Rectal smooth muscle tissue (tissue), 1 donor: ENCODE data around the gene RUSC1.
"Not testable (repeated sequence)": the region's sequence is repeated elsewhere in the genome, so short reads cannot be mapped to it uniquely, and the experiment has no call there.

Experiments used
- H3K27ac ChIP-seq: one replicate; pipeline ENCODE4 v1.7.0; 2013; ENCODE audit warnings: low read depth, low read length, inconsistent platforms
- H3K27me3 ChIP-seq: one replicate; pipeline ENCODE4 v1.7.0; 2013; ENCODE audit warnings: low read length; ENCODE audit not compliant: control insufficient read depth, insufficient read depth
- H3K36me3 ChIP-seq: one replicate; pipeline ENCODE4 v1.7.0; 2013; ENCODE audit warnings: low read length; ENCODE audit not compliant: control insufficient read depth, insufficient read depth
- H3K4me1 ChIP-seq: one replicate; pipeline ENCODE4 v1.7.0; 2013; ENCODE audit warnings: low read length; ENCODE audit not compliant: control insufficient read depth, insufficient read depth
- H3K4me3 ChIP-seq: one replicate; pipeline ENCODE4 v1.7.0; 2013; ENCODE audit warnings: low read length
- H3K9ac ChIP-seq: one replicate; pipeline ENCODE4 v1.7.0; 2013; ENCODE audit warnings: low read length

The RUSC1 gene

DNA sequence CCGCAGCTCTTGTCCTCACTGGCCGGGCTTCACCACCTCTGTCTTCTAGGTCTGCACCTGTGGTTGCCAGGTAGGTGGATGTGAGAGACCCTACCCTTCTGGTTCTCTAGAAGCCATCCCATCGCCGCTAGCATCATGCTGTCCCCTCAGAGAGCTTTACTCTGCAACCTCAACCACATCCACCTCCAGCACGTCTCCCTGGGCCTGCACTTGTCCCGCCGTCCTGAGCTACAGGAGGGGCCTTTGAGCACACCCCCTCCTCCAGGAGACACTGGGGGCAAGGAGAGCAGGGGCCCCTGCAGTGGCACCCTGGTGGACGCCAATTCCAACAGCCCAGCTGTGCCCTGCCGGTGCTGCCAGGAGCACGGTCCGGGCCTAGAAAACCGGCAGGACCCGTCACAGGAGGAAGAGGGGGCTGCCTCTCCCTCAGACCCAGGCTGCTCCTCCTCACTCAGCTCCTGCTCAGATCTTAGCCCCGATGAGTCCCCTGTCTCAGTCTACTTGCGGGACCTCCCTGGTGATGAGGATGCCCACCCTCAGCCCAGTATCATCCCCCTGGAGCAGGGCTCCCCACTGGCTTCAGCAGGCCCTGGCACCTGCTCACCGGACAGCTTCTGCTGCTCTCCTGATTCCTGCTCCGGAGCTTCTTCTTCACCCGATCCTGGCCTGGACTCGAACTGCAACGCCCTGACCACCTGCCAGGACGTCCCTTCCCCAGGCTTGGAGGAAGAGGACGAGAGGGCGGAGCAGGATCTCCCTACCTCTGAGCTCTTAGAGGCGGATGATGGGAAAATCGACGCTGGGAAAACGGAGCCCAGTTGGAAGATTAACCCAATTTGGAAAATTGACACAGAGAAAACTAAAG, 1.2 kb downstream of the RUSC1 start:
- Histone ChIP-seq H3K36me3 (no peaks in the 10 kb centered on the region), H3K9ac (no peak overlapping the region), H3K4me3 (peak overlapping the region; percentile 94), H3K27ac (peak overlapping the region; percentile 93), H3K4me1 (peaks cover 20% of the 10 kb centered on the region), H3K27me3 (no peaks in the 10 kb centered on the region)

DNA sequence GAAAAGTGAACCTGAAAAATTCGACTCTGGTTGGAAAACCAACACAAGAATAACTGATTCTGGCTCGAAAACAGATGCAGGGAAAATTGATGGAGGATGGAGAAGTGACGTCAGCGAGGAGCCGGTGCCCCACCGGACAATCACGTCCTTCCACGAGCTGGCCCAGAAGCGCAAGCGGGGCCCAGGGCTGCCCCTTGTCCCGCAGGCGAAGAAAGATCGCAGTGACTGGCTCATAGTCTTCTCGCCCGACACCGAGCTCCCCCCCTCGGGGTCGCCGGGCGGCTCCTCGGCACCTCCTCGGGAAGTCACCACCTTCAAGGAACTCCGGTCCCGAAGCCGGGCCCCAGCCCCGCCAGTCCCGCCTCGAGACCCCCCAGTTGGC, 1.9 kb downstream of the RUSC1 start:
- H3K27me3 ChIP-seq = no peaks in the 10 kb centered on the region
- H3K9ac ChIP-seq = no peak overlapping the region
- peaks cover 20% of the 10 kb centered on the region for H3K4me1 ChIP-seq
- H3K36me3 ChIP-seq = no peaks in the 10 kb centered on the region
- H3K27ac ChIP-seq = peak overlapping the region; percentile 93
- peak overlapping the region; percentile 94 for H3K4me3 ChIP-seq

DNA sequence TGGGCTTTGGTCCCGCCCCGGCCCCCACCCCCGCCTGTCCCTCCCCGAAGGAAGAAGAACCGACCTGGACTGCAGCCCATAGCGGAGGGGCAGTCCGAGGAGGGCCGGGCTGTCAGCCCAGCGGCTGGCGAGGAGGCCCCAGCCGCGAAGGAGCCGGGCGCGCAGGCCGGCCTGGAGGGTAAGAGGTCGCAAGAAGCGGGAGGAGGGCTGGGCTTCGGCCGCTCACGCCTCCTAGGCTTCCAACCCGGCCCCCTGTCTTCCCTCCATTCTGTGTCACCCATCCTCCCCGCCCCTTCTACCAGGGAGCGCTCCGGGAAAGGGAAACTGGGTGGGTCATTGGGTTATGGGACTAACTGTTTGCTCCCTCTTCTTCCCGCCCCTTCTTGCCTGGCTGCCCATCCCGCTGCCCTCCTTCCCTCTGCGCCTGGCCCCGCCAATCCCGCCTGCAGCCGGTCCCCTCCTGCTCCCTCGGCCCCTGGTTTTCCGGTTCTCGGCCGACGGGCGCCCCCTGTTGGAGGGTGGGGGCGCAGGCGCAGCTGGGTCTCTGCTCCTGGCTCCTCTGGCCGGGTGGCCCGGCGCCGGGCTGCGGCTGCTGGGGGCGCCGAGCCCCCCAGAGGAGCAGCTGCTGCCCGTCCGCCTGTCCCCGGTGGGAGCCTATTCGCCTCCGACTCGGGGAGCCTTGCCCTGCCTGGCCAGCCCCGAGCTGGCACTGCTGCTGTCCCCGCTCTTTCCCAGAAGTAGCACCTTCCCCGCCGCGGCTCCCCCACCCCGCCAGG, 2.4 kb downstream of the RUSC1 start:
- Histone ChIP-seq H3K36me3 (peaks cover under 1% of the 10 kb centered on the region), H3K27ac (peak overlapping the region; percentile 93), H3K4me1 (peaks cover 20% of the 10 kb centered on the region), H3K4me3 (peak overlapping the region; percentile 94), H3K9ac (peak overlapping the region; percentile 14), H3K27me3 (no peaks in the 10 kb centered on the region)

DNA sequence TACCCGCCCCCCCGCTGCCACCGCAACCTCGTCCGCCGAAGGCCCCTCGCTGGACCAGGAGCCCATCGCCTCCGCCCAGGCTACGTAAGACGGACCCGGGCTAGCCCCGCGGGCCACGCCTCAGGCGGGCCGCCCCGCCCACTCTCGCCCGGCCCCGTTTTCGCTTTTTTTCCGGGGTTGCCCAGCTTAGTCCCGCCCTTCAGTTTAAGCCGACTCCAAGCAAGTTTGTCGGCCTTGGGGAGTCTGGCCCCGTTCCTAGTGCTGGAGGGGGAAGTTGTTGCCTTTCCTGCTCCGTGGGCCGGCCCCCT, 3.0 kb downstream of the RUSC1 start:
- H3K9ac ChIP-seq = peak overlapping the region; percentile 13
- no peaks in the 10 kb centered on the region for H3K27me3 ChIP-seq
- peak overlapping the region; percentile 93 for H3K27ac ChIP-seq
- H3K4me3 ChIP-seq = peak overlapping the region; percentile 94
- peaks cover 2% of the 10 kb centered on the region for H3K36me3 ChIP-seq
- H3K4me1 ChIP-seq = peaks cover 20% of the 10 kb centered on the region

DNA sequence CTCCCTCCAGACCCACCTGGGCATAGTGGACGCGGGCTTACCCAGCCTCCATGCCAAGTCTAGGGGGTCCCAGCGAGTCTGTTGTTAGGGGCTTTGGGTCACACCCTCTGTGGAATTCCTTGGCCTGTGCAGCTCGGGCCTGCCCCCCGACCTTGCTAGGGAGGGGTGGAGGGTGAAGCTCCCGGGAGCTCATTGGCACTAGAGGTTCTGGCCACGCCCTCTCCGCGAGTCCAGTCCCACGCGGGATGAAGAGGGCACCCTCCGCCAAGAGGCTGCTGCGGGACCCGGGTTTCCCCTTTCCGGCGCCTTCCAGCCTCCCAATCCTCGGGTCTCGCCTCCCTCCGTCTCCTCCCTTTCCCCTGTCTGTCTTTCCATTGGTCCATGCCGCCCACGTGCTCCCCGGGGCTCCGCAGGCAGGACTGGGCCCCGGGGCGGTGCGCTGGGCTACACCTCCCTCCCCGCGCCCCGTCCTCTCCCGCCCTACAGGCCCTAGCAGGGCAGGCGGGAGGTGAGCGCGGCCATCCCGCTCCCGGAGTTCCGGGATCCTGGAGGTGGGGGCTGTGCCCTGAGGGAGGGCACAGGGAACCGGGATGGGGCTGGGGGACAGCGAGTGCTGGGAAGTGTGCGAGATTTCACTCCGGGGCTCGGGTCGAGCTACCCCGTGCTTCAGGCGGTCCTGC, 3.5 kb downstream of the RUSC1 start:
- Histone ChIP-seq H3K4me1 (peaks cover 20% of the 10 kb centered on the region), H3K36me3 (peaks cover 2% of the 10 kb centered on the region), H3K4me3 (peak overlapping the region; percentile 94), H3K9ac (peak overlapping the region; percentile 75), H3K27ac (peak overlapping the region; percentile 93), H3K27me3 (no peaks in the 10 kb centered on the region)

DNA sequence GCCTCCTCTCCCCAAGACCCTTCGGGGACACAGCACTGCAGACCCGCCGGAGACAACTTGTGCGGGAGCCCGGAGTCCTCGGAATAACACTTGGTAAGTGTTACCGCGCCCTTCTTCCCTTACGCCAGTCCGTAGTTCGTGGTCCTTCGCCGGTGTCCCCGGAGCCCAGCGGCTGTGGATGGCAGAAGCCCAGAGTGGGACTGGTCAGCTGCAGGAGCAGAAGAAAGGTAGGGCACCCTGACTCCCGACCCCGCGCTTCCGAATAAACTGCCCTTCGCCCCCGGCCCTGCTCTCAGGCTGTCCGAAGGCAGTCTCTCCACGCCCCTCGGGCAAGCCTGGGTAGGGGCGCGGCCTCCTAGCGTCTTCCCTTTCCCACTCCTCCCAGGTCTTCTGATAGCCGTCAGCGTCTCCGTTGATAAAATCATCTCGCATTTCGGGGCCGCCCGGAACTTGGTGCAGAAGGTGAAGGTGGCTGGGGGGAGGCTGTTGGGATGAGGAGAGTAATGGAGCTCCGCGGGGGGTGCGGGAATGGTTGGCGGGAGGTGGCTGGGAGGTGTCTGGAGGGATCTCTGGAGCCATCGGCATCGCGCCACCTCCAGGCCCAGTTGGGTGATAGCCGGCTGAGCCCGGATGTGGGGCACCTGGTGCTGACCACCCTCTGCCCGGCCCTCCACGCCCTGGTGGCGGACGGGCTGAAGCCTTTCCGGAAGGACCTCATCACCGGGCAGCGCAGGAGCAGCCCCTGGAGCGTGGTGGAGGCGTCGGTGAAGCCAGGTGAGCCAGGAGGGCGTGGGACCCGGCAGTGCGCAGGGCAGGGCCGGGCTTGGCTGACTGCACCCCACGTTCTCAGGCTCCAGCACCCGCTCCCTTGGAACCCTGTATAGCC, 4.3 kb downstream of the RUSC1 start:
- H3K27ac ChIP-seq = peak overlapping the region; percentile 73
- H3K36me3 ChIP-seq = peaks cover 3% of the 10 kb centered on the region
- H3K27me3 ChIP-seq = no peaks in the 10 kb centered on the region
- H3K4me1 ChIP-seq = peaks cover 20% of the 10 kb centered on the region
- H3K9ac ChIP-seq = peak overlapping the region; percentile 75
- peak overlapping the region; percentile 94 for H3K4me3 ChIP-seq

DNA sequence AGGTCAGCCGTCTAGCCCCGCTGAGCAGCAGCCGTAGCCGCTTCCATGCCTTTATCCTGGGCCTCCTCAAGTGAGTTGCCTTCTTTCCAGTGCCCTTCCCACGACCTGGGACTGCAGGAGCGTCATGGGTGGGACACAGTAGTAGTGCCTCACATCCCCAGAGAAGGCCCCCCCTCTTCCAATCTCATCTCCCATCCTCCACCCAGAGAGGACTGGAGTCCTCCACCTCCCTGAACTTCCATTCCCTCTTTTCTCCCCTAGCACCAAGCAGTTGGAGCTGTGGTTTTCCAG, 4.9 kb downstream of the RUSC1 start:
- Histone ChIP-seq H3K36me3 (peaks cover 9% of the 10 kb centered on the region), H3K27ac (no peak overlapping the region), H3K9ac (no peak overlapping the region), H3K4me3 (peak overlapping the region; percentile 94), H3K4me1 (peaks cover 17% of the 10 kb centered on the region), H3K27me3 (no peaks in the 10 kb centered on the region)

DNA sequence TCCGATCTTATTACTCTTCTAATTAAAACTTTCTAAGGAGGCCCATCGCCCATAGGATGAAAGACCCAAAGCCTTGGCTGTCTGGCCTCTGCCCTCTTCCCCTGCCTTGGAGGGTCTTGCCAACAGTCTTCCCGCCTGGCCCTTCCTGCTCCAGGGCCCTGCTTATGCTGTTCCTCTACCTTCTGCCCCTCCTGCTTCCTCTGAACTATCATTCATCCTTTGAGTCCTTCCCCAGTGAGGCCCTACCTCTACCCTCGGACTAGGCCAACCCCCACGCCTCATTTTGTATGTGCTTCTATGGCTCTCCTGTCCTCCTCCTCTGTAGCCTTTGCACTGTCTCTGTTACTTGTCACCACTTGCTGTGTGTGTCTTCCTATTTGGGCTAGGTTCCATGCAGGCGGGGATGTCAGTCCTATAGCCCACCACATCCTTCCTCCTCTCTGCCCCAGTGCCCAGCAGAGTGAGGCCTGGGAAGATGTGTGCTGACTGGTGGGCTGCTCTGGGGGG, 5.4 kb downstream of the RUSC1 start:
- H3K4me1 ChIP-seq = peaks cover 17% of the 10 kb centered on the region
- H3K36me3 ChIP-seq = peaks cover 10% of the 10 kb centered on the region
- H3K9ac ChIP-seq = no peak overlapping the region
- no peaks in the 10 kb centered on the region for H3K27me3 ChIP-seq
- H3K4me3 ChIP-seq = peak overlapping the region; percentile 94
- H3K27ac ChIP-seq = no peak overlapping the region

DNA sequence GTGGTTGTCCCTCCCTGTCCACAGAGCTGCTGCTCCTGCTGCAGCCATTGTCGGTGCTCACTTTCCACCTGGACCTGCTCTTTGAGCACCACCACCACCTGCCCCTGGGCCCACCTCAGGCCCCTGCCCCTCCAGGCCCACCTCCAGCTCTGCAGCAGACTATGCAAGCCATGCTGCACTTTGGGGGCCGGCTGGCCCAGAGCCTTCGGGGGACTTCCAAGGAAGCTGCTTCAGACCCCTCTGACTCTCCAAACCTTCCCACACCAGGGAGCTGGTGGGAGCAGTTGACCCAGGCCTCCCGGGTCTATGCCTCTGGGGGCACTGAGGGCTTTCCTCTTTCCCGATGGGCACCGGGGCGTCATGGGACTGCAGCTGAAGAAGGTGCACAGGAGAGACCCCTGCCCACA, 5.9 kb downstream of the RUSC1 start:
- Histone ChIP-seq H3K27ac (no peak overlapping the region), H3K36me3 (peaks cover 10% of the 10 kb centered on the region)

DNA sequence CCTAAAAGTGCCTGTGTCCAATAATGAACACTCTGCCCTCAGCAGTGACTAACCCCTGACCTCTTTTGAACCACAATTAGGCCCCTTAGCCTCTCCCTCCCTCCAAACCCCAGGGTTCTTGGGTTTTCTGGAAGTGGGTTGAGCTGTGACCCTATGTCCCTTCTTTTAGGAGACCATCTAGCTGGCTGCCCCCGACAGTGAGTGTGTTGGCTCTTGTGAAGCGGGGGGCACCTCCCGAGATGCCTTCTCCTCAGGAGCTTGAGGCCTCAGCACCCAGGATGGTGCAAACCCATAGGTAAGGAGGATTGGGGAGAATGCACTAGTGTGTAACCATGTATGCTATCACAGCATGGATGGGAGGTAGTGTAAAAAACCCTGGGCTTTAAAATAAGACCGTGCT, 7.3 kb downstream of the RUSC1 start:
- Histone ChIP-seq H3K27me3 (no peaks in the 10 kb centered on the region), H3K4me1 (peaks cover 4% of the 10 kb centered on the region), H3K4me3 (no peak overlapping the region), H3K9ac (no peak overlapping the region), H3K36me3 (peaks cover 10% of the 10 kb centered on the region), H3K27ac (no peak overlapping the region)

More for the DNA sequence above, 5.9 kb downstream of the RUSC1 start:
- H3K4me3 ChIP-seq = no peak overlapping the region
- H3K4me1 ChIP-seq = peaks cover 12% of the 10 kb centered on the region
- H3K27me3 ChIP-seq = no peaks in the 10 kb centered on the region
- no peak overlapping the region for H3K9ac ChIP-seq

DNA sequence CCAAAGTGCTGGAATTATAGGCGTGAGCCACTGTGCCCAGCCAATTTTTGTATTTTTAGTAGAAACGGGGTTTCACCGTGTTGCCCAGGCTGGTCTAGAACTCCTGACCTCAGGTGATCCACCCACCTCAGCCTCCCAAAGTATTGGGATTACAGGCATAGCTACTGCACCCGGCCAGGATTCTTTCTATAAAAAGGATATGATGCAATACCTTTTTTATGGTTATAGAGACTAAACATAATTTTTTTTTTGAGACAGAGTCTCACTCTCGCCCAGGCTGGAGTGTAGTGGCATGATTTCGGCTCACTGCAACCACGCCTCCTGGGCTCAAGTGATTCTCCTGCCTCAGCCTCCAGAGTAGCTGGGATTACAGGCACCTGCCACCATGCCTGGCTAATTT, 8.2 kb downstream of the RUSC1 start:
- H3K9ac ChIP-seq, H3K27me3 ChIP-seq, H3K27ac ChIP-seq, H3K4me1 ChIP-seq, H3K4me3 ChIP-seq: not testable (repeated sequence)
- peaks cover 10% of the 10 kb centered on the region for H3K36me3 ChIP-seq
